Activated CD4-positive, CD25-positive, alpha-beta regulatory T cell (primary cell): ENCODE results near the gene MYRFL.
"Not testable (repeated sequence)": the region's sequence is repeated elsewhere in the genome, so short reads cannot be mapped to it uniquely, and the experiment has no call there.

Experiments used
- DNase-seq, 4 experiments: peaks; one replicate each; lab custom pipeline; 2025; lab: John Stamatoyannopoulos, UW

Gene MYRFL

DNA sequence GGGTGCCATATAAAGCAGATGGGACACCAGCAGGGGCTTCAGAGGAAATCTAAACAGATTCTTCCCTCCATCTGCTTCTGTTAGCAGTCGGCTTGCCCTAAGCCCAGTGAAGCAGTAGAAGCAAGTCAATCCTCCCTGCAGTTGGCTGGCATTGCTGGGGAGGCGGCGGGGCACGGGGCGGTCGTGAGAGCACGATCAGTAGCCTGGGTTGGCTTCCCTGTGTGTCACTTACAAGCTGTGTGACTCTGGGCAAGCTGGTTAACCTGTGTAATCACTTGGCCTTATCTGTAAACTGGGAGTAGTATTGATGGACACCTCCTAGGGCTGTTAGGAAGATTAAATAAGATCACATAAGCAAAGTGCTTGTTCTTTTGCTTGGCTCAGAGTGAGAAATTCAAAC lies 19.4 kb downstream of the MYRFL start:
- no peak for DNase-seq

DNA sequence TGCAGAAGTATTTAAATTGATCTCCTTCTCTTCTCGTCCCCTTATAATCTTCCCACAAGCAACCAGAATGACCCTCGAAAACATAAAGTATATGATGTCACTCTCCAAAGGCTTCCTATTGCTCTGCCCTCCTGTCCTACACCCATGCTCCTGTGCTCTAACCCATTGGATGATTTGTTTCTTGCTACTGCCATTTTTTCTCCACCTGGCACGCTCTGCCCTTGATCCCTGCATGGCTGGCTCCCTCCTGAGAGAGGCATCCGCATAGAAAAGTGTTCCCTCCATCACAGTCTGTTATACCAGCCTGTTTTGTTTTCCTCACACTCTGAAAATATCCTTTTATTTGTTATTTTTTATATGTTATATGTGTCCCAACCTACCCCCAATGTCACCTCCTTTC lies 19.8 kb downstream of the MYRFL start:
- DNase-seq, result no peak

DNA sequence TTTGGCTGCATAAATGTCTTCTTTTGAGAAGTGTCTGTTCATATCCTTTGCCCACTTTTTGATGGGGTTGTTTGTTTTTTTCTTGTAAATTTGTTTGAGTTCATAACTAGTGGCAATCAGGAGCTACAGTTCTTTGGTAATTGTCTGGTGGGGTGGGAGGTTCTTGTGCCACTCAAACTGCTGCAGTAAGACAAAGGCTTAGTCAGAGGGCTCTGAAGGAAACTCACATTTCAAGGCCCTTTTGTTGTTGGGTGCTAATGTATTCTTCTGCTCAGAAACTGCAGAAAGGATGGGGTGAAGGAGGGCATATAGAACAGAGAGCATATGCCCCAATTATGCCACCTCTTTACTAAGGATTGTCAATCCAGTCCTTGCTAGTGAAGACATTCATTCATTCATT lies 21.9 kb downstream of the MYRFL start:
- DNase-seq, result no peak

DNA sequence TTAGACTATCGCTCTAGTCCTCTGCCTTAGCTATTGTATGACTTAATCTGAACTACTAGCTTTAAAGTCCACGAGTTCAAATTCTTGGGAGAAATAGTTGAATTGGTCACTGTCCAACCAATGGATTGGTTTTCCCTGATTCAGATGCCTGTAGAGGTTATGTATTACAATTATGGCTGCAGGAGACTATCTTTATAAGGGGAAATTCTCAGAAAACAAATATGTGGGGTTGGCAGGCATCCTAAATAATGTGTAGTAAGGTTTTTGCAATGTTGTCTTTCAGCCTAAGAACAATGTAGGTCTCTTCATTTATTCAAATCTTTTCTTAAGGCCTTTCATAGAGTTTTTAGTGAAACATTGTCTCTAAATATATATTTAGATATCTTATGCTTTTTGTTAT lies 26.9 kb downstream of the MYRFL start:
- no peak for DNase-seq

DNA sequence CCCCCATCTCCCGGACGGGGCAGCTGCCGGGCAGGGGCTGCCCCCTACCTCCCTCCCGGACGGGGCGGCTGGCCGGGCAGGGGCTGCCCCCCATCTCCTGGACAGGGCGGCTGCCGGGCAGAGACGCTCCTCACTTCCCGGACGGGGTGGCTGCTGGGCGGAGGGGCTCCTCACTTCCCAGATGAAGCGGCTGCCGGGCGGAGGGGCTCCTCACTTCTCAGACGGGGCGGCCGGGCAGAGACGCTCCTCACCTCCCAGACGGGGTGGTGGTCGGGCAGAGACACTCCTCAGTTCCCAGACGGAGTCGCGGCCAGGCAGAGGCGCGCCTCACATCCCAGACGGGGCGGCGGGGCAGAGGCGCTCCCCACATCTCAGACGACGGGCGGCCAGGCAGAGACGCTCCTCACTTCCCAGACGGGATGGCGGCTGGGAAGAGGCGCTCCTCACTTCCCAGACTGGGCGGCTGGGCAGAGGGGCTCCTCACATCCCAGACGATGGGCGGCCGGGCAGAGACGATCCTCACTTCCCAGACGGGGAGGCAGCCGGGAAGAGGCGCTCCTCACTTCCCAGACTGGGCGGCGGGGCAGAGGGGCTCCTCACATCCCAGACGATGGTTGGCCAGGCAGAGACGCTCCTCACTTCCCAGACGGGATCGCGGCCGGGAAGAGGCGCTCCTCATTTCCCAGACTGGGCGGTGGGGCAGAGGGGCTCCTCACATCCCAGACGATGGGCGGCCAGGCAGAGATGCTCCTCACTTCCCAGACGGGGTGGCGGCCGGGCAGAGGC lies 28.3 kb downstream of the MYRFL start:
- DNase-seq, result not testable (repeated sequence)

DNA sequence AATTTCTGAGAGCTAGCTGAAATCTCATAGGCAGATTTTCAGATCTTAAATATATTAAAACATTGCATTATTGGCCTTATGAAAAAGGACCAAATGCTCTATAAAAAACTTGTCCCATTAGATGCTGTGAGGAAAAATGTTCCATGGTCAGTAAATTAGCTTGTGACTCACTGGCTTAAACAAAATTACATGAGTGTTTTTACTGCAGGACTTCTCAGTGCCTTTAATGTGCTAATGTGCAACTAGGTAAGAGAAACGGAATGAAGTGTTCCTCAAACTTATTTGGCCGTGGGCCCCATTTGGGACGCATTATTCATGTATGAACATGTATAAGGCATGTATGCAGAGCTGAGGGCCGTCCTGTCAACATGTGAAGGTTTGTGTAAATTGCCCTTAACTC lies 41.7 kb downstream of the MYRFL start:
- DNase-seq, result no peak

DNA sequence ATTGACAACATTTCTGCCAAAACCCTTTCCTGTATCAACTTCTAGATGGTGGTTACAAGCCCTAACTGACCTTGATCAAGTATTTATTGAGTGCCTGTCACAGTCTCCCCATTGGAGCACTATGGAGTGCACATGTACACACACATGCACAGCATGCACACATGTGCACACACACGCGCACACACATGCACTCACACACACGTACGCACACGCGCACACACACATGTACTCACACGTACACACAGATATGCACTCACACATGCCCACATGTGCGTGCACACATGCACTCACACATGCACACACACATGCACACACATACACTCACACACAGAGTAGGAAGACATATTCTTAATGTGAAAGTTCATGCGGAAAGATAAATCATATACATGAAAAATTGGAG lies 43.7 kb downstream of the MYRFL start:
- no peak for DNase-seq

DNA sequence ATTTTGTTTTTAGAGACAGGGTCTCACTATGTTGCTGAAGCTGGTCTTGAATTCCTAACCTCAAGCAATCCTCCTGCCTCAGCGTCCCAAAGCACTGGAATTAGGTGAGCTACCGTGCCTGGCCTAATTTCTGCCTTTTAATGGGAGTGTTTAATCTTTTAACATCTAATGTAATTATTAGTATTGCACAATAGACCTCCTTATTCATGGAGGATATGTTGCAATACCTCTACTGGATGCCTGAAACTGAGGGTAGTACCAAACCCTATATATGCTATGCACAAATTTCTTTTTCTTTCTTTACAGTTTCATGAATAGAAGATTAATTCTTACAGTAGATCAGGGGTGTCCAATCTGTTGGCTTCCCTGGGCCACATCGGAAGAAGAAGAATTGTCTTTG lies 47.8 kb downstream of the MYRFL start:
- no peak for DNase-seq

DNA sequence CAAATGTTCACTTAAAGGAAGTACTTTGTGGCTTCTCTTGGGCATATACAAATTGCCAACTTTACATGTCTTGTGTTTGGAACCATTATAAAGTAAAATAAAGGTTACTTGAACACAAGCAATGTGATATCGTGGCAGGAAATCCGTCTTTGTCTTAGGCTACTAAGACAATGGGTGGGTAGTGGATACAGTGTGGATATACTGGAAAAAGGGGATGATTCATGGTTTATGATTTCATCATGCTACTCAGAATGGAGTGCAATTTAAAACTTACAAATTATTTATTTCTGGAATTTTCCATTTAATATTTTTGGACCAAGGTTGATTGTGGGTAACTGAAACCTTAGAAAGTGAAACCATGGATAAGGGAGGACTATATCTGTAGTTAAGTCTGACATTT lies 48.4 kb downstream of the MYRFL start:
- no peak for DNase-seq

DNA sequence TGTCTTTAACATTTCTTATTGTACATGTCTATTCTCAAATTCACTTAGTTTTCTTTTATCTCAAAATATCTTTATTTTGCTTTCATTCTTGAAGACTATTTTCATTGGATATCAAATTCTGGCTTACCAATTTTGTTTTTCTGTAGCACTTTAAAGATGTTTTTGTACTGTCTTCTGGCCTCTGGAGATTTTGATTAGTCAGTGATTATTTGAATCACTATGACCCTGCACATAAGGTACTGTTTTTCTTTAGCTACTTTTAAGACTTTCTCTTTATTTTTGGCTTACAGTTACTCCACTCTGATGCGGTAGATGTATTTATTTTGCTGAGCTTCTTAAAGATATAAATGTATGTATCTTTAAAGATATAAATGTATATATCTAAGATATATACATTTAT lies 49.6 kb downstream of the MYRFL start:
- no peak for DNase-seq

DNA sequence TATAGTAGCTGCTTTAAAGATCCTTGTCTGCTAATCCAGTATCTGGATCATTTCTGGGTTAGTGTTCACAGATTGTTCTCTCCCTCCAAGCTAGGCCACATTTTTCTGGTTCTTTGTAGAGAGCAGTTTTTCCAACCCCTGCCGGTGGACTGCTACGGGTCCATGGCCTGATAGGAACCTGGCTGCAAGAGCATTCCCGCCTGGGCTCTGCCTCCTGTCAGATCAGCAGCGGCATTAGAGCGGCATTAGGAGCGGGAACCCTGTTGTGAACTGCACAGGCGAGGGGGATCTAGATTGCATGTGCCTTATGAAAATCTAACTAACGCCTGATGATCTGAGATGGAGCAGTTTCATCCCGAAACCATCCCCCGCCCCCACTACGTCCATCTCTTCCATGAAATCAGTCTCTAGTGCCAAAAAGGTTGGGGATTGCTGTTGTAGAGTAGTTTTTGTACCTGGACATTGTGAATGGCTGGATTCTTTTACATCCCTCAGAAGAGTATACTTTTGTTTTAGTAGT lies 50.4 kb downstream of the MYRFL start:
- DNase-seq, result no peak

DNA sequence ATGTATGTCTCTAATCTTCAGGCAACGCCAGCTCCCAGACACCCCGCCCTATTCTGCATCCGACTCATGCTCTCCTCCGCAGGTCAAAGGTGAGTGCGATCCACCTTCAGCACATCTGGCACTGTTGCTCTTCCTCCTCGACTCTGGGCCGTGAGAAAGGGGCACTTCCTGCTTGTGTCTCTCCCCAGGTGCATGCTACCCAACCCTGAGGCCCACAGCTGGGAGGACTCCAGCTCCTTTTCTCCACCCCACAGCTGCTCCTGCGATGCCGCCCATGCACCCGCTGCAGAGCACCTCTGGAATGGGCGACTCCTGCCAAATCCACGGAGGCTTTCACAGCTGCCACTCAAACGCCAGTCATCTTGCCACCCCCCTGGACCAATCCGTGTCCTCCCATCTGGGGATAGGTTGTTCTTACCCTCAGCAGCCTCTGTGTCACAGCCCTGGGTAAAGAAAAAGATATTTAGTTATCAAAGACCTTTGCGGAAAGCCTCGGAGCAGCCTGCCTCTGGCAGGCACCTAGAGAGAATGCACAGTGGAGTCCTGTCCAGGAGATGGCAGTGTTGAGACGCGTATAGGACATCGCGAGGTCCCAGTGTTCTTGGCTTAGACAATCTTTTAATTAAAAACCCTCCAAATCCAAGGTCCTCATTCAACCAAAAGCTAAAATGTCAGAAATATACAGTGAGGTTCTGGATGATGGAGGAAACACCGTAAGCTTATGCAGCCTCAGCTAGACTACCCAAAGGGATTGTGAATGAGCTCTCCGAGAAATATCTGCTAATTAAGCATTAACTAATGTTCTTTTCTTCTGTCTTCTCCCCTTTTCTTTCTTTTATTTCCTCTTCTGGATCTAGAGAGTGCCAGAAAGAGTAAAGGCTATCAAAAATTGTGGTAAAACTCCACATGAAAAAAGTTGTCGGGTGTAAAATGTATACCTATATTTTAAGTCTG lies 54.3 kb downstream of the MYRFL start:
- DNase-seq, result peak; percentile 4 to 30 (median 12)

DNA sequence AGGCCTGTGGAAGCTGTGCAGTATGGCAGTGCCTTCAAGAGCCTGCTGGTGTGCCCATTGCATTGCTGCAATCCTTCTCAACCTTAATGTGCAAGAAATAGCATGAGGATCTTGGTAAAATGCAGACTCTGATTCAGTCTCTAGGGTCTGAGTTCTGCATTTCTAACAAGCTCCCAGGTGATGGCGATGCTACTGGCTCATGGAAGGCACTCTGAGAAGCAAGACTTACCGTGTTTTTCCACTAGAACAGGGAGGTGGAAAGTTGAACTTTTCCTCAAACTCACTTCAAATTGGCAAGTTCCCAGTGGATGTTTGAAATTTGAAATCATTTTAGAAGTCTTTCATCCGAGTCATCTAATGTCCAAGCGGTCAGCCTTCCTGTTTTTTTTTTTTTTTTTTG lies 55.5 kb downstream of the MYRFL start:
- DNase-seq, result no peak

DNA sequence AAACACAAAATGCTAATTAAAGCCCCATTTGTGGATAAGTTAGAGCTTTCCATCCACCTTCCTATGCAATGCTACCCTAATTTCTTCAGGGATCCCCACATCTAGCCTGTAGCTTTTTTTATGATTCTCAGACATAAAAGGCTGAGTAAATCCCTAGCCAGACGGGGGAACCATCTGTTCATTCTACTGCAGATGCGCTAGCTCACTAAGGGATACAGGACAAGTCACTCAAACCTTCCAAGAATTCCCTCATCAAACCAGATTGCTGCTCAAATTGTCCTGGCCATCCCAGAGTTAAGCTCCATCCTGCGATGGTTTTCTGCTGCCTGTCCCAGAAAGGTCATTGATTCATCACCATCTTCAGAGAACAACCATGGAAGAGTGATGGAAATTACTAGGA lies 56.7 kb downstream of the MYRFL start:
- no peak for DNase-seq

DNA sequence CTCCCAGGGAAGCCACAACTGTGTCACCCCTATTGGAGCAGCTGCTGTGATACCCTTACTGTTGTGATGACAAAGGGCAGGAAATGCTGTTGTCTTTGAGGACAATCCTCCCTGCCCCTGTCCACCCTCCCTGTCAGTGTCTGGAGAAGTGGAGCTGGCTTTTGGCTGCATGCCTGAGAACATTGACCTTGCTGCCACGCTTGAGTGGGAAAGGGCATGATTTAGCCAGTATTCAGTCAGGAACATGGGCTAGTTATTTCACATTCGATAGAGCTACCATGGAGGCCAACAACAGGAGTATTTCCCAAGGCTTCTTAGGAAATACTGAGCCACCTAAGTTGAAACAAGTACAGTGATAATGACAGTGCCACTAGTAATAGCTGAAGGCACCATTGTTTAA lies 59.4 kb downstream of the MYRFL start:
- DNase-seq, result no peak

DNA sequence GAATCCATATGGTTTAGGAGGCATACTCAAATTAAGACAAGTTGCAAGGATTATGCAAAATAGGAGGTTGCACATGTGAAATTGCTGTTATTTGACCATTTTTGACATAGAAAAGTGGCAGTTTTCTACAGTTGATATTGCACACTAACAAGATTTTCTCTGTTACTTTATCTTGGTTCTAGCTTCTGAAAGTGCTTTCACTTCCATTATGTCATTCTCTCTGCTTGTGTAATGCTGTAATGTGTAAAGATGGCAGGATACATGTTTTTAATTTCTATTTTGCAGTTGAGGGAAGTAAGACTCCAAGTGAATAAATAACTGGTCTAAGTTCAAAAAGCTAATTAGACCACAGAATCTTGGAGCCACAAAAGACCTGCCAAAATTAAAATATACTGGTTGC lies 60.6 kb downstream of the MYRFL start:
- no peak for DNase-seq

DNA sequence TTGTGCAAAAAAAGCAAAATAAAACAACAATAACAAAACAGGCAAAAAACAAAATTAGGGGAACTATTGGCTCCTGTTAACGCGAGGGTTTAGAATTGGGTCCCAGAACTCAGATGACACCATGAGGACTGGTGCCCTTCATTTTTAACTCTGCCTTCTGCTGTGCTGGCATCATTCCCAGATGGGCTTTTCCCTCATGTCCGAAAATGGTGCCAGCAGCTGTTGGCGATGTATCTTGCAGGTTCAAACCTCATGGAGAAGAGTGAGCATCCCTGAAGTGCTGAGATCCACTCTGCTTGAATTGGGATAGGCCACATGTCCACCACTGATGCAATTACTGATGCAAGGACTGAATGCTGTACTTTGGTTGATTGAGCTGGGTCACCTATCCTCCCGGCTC lies 61.1 kb downstream of the MYRFL start:
- DNase-seq, result no peak

DNA sequence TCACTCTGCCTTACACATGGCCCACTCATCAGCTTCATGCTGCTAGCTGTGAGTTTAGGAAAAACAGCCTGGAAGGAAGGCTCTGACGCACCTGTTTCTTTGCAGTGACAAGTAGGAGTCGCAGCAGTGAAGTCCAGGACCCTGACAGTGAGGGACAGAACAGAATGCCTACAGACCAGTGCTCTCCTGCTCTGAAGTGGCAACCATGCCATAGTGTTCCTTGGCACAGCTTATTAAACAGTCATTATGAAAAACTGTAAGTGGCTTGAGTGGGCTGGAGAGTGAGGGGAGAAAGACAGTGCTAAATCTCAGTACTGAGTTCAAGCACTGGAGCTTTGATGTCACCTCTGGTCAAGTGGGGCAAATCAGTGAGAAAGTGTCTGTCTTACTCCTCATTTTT lies 61.7 kb downstream of the MYRFL start:
- no peak for DNase-seq

DNA sequence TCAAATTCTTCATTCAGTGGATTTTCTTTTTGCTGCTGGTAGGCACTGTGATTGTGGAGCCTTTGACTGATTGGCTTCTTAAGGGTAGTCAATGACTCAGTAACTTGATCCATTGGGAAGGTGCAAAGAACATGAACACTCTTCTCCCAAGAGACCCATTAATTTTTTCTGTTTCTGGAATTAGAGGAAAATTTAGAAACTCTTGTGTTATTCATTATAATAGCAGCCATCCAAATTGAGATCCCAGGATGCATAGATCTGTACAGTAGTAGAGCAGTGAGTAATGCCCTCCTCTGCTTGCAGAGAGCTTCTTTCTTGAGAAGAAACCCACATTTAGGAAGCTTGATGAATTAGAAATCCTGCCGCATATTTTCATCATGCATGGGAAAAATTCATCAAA lies 63.9 kb downstream of the MYRFL start:
- DNase-seq, result no peak

DNA sequence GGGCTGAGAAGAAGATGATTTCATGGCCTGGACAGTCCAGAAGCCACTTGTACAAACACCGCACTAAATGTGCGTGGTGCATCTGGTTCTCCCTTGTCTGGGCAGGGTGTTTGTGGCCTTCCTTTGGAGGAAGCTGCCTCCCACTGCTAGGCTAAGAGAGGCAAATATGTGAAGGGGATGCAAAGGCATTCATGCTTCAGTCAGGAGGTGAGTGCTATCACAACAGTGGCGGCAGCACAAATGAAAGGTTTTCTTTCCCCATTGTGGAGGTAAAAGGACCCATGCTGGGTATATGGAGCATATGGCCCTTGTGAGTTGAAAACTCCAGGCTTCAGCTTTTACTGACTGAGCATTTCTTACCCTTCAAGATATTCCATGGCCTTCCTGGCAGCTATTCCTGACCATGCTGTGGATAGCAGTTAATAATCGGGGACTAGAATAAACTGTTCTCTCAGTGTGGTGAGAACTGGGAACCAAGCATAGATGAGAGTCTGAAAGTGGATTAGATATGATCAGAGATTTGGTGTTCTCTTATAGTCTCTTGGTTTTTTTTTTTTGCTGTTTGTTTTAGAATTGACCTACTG lies 69.9 kb downstream of the MYRFL start:
- DNase-seq, result no peak

DNA sequence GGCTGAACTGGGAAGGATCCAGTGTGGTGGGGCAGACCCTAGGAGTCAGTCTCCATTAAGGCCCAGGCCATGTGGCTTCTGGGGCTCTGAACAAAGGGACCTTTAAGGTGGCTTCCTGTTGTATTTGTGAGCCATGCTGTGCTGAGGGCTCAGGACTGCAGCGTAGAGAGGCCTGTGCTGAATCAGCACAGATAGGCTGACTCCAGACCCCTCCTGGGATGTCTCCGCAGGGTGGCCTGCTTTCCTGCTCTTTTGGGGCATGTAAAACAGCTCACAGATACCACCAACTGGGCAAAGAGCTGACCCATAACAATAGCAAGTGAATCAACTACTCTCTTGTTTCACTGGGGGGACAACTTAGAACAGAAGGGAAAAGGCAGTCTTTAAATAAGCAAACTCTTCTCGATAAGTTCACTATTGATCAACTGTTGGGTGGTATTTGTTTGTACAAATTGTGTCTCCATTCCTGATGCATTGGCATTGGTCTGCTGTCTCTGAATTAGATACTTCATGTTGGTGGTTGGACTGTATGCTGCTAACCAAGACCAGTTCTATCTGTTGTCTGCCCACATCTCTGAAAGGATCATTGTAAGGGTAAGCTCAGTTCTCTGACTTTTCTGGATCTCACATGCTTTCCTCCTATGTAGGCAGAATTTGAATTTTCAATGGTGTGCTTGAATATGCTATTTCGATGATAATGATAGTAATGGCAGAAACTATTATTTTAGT lies 71.8 kb downstream of the MYRFL start:
- no peak for DNase-seq

DNA sequence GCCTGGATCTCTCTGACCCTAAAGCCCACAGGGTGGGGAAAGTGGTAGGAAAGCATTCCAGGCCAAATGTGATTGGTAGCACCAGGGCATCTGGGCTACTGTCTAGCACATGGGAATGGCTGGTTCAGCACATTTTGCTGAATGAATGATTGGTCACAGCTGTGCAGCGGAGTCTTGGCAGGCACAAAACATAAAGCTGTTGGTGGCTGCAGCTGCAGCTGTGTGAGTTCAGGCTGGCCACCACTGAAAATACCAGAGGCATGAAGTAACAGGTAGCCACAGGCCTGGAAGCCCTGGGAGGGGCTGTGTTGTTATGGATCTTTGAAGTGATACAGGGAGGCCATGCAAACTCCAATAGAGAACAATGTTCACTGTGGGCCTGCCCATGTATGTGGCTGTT lies 72.7 kb downstream of the MYRFL start:
- DNase-seq, result no peak
